ENCODE measurements around the gene ADGRG3.

Gene ADGRG3

GRCh38 chr16:57646388-57647039 is 21.6 kb upstream of the ADGRG3 start:
- no peak for DNase-seq (ENCODE audit: low spot score)

DNA sequence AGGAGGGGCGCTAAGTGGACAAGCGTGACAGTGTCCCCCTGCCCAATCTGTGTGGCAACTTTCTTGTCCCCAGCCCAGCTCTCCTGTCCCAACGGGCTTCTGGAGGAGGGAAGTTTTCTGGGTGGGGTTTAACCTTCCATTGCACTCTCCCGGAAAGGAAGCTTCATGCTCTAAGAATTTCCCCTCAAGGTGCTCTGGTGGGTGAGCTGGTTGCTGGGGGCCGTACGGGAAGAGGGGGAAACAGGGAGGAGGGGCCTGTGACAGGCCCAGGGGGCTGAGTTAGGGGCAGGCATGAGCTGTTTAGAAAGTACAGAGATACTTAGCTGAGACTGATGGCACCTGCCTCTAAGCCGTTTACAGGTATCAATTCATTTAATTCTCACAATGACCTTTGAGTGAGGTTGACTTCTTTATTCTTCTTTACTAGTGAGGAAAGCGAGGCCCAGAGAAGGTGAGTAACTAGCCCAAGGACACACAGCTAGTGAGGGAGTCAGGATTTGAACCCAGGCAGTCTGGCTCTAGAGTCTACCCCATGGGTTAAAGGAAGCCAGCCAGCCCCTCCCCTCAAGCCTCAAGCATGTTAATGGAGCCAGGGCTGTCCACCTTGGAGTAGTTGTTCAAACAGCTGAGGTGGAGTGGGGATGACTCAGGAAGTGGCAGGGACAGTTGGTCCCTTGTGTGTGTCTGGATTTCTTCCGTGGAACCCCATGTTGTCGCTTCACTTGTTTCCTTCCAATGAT is 20.8 kb upstream of the ADGRG3 start:
- DNase-seq (ENCODE audit: low spot score): no peak

DNA sequence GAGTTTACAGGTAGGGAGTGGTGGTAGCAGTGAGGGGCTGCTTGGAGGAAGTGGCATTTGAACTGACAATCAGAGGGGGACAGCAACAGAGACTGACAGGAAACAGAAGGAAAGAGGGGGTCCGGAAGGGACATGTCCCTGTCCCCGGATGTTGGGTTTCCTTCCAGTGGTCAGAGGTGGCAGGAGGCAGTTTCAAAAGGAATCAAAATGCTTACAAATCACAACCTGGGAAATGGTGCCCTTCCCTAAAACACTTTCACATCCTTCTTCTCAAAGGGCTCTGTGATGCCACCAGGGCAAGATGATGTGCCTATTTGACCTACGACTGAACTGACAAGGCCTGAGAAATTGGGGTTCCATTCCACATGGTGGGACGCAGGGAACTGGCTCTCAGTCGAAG is 20.0 kb upstream of the ADGRG3 start:
- no peak for DNase-seq (ENCODE audit: low spot score)

- peak; percentile 92 for DNase-seq (ENCODE audit: low spot score)
Observed at GRCh38 chr16:57648581-57649442, 19.3 kb upstream of the ADGRG3 start.

DNA sequence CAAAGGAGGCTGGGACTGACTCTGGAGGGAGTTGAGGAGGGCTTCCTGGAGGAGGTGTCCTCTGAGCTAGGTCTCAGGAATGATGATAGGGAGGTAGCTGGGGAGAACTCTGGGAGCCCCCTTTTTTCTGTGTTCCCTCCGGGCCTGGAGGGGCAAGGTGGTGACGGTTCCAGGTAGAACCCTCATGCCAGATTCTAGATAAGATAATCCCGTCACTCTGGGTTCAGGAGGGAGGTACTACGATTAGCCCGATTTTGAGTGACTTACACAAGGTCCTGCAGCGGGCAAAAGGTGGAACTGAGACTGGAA is 18.7 kb upstream of the ADGRG3 start:
- no peak for DNase-seq (ENCODE audit: low spot score)

DNA sequence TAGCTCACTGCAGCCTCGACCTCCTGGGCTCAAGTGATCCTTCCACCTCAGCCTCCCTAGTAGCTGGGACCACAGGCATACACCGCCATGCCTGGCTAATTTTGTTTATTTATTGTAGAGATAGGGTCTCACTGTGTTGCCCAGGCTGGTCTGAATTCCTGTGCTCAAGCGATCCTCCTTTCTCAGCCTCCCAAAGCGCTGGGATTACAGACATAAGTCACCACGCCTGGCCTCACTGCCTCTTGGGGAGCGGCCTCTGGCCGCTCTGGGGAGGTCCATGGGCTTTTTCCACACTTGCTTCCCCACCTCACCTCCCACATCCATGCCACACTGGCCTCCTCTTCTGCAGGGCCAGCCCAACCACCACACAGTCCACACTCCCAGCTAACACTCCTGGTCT is 18.3 kb upstream of the ADGRG3 start:
- no peak for DNase-seq (ENCODE audit: low spot score)

DNA sequence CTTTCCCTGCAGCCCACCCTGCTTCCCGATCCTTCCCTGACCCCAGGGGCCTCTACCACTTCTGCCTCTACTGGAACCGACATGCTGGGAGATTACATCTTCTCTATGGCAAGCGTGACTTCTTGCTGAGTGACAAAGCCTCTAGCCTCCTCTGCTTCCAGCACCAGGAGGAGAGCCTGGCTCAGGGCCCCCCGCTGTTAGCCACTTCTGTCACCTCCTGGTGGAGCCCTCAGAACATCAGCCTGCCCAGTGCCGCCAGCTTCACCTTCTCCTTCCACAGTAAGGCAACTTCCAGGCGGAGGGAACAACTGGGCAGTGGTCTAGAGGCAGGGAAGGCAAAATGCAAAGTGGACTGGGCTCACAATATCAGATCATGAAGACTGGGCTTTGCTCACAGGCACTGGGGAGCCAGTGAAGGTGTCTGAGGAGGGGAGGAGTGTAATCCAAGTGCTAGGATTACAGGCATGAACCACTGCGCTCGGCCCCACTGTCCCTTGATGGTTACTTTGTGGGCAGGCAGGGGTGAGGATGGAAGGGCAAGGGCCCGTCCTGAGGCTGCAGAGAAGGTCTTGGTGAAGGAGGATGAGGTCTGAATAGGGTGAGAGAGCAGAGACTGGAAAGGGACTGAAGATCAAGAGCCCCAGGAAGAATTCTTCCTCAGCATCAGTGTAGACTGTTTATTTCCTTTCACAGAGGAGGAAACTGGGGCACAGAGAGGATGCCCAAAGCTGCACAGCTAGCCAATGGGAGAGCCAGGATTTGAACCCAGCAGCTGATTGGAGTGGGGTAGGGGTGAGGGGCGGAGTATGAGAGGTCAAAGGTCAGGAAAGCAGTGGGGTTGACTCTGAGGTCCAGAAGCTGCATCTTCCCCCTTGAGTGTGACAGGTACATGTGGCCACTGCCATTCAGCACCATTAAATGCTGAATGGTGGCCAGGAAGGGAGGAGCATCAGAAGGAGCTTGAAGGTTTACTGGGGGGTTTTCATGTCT is 16.5 kb upstream of the ADGRG3 start:
- no peak for DNase-seq (ENCODE audit: low spot score)

GRCh38 chr16:57652695-57653471 is 15.2 kb upstream of the ADGRG3 start:
- no peak for DNase-seq (ENCODE audit: low spot score)

DNA sequence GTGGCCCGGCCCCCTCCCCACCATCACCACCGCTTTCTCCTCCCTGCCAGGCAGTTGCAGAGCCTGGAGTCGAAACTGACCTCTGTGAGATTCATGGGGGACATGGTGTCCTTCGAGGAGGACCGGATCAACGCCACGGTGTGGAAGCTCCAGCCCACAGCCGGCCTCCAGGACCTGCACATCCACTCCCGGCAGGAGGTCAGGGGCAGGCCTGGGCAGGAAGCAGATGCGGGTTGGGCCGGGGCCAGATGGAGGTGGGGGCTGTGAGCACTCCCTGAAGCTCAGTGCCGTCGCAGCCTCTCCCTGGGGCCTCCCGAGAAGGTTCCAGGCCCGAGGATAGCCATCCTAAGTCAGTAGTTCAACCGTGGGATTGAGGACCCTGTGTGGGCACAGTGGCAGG is 14.2 kb upstream of the ADGRG3 start:
- no peak for DNase-seq (ENCODE audit: low spot score)

DNA sequence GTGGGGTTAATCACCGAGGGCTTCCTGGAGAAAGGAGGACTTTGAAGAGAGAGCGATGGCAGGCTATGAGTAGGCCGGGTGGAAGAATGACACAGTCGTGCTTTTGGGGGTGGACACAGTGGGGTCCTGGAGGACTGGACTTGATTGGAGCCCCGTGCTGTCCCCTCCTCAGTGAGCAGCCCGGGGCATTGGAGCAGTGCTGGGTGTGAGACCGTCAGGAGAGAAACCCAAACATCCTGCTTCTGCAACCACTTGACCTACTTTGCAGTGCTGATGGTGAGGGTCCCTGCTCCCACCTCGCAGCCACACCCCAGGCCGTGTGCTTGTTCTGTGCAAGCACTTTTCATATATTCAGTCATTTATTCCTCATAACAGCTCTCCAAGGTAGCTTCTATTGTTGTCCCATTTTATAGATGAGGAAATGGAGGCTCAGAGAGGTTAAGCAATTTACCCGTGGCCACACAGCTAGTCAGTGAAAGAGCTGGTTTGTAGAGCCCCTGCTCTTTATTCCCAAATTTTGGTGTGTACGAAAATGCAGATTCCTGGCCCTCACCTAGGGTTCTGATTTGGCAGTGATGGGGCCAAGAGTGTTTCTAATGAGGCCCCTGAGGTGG is 11.7 kb upstream of the ADGRG3 start:
- no peak for DNase-seq (ENCODE audit: low spot score)

- no peak for DNase-seq (ENCODE audit: low spot score)
Observed at GRCh38 chr16:57657228-57657627, 10.9 kb upstream of the ADGRG3 start.

- DNase-seq (ENCODE audit: low spot score): no peak
Observed at GRCh38 chr16:57658130-57658877, 9.8 kb upstream of the ADGRG3 start.

DNA sequence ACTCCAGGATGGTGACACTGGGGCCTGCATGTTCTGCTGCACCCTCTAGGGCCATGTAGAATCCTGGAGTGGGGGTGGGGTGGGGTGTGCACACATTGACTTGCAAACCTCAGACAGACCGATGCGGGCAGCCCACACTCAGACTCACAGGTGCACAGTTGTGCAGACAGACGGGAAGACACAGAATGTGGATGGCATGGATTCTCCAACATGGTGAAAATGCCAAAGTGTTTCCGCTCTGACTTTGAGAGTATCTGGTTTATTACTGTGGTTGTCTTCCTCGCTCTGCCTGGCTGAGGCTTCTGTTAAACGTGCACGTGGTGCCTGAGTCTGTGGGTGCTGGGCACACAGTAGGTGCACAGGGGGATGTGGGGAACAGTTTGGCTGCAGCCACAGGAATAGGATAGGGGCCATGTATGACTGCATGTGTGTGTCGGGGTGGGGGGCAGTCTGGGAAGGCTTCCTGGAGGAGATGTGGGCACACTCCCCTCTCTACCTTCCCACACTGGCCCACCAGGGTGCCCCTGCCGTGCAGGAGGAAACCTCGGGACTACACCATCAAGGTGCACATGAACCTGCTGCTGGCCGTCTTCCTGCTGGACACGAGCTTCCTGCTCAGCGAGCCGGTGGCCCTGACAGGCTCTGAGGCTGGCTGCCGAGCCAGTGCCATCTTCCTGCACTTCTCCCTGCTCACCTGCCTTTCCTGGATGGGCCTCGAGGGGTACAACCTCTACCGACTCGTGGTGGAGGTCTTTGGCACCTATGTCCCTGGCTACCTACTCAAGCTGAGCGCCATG is 9.0 kb upstream of the ADGRG3 start:
- DNase-seq (ENCODE audit: low spot score): no peak

GRCh38 chr16:57660715-57661463 is 7.2 kb upstream of the ADGRG3 start:
- DNase-seq (ENCODE audit: low spot score): no peak

DNA sequence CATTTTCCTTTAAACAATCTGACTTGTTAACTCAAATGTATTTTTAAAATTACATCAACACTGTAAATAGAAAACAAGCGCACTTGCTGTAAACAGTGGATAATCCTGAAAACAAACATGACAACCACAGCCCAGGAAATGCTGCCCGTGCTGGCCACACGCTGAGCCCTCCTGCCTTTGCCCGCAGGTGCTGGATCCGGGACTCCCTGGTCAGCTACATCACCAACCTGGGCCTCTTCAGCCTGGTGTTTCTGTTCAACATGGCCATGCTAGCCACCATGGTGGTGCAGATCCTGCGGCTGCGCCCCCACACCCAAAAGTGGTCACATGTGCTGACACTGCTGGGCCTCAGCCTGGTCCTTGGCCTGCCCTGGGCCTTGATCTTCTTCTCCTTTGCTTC is 6.6 kb upstream of the ADGRG3 start:
- no peak for DNase-seq (ENCODE audit: low spot score)

DNA sequence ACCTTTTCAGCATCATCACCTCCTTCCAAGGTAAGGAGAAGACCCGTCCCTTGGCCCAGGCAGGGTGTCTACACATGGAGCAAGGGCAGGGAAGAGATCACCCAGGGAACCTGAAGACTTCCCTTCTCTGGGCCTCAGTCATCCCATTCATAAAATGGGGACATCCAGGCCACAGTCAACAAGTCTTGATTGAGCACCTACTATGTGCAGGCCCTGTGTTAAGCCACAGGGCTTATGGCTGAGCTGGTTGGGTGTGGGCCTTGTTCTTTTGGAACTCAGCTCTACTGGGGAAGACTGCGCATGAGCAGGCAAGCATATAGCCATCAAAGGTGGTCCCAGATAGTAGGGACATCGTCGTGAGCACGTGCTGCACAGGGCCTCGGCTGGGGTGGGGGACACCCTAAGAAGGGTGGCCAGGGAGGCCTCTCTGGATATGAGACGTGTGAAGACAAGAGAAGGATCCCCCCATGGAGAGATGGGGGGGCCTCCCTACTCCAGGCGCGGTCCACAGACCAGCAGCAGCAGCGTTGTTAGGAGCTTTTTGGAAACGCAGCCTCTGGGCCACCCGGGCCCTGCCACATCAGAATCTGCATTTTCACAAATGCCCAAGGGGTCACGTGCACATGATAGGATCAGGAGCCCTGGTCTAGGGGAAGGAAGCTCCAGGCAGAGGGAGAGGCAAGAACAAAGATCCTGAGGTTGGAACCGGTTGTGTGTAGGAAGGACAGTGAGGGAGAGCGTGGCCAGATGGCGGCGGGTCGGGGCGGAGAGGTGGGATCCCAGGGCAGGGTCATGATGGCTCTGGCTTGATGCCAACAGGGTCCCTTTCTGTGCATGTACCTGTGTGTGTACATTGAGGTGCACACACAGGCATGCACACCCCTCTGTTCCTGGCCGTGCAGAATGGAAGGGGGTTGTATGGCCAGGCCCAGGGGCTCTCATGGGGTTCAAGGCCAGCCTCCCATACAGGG is 5.9 kb upstream of the ADGRG3 start:
- no peak for DNase-seq (ENCODE audit: low spot score)

- no peak for DNase-seq (ENCODE audit: low spot score)
Observed at GRCh38 chr16:57663436-57663835, 4.7 kb upstream of the ADGRG3 start.

All from ecto neural progenitor cell (in vitro differentiated cells).